ENCODE measurements around the gene EGLN3. TPM values are rescaled to one million over a fixed set of nuclear protein-coding genes. Genes with fewer than 3 reads are reported as not detected.

Gene EGLN3
- total RNA-seq, 2 experiments from 2014 or later: 0.07 to 0.48 TPM

GRCh38 chr14:33957993-33958392 lies 7.1 kb upstream of the EGLN3 start:
- intact Hi-C loops (cut with micrococcal nuclease): loop anchor here (10.0 kb wide), 1 partner anchor 267 kb away; no protein-coding TSS in a partner anchor
- H3K36me3 Mint-ChIP-seq (ENCODE audit: low read depth): no peaks in the 10 kb centered on the region
- H3K27me3 Mint-ChIP-seq (ENCODE audit: low read depth): peaks cover 16% of the 10 kb centered on the region
- H3K27ac Mint-ChIP-seq: no peak overlapping the region
- H3K9me3 Mint-ChIP-seq: no peaks in the 10 kb centered on the region
- H3K4me3 Mint-ChIP-seq: no peak overlapping the region
- DNase-seq: no peak
- no peaks in the 10 kb centered on the region for H3K4me1 Mint-ChIP-seq (ENCODE audit: low read depth)
- CTCF ChIA-PET: no interaction called here

DNA sequence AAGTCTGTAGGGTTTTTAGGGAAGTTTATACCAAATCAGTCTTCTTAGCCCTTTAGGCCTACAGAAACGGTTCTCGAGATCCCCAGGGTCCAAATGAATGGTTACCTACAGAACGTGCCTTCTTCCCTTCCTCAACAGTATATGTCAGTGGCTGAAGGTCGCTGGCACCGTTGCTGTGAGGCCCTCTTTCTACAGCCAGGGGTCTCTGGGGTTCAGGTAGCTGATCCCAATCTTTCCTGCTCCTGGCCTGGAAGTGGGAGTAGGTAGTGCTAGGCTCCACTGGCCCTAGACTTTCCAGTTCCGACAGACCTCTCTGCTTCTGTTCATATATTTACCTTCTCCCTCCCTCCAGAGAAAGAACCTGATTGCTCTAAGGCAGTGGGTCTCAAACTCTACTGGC lies 6.4 kb upstream of the EGLN3 start:
- no peak for DNase-seq
- H3K27ac Mint-ChIP-seq: no peak overlapping the region
- H3K27me3 Mint-ChIP-seq (ENCODE audit: low read depth): peaks cover 21% of the 10 kb centered on the region
- CTCF ChIA-PET: no interaction called here
- H3K9me3 Mint-ChIP-seq: no peaks in the 10 kb centered on the region
- no peaks in the 10 kb centered on the region for H3K36me3 Mint-ChIP-seq (ENCODE audit: low read depth)
- no peak overlapping the region for H3K4me3 Mint-ChIP-seq
- no peaks in the 10 kb centered on the region for H3K4me1 Mint-ChIP-seq (ENCODE audit: low read depth)
- intact Hi-C loops (cut with micrococcal nuclease): loop anchor here (10.0 kb wide), 1 partner anchor 268 kb away; no protein-coding TSS in a partner anchor

GRCh38 chr14:33956640-33957039 lies 5.8 kb upstream of the EGLN3 start:
- H3K27ac Mint-ChIP-seq: no peak overlapping the region
- H3K9me3 Mint-ChIP-seq: no peaks in the 10 kb centered on the region
- no peak overlapping the region for H3K4me3 Mint-ChIP-seq
- peaks cover 25% of the 10 kb centered on the region for H3K27me3 Mint-ChIP-seq (ENCODE audit: low read depth)
- intact Hi-C loops (cut with micrococcal nuclease): loop anchor here (10.0 kb wide), 1 partner anchor 268 kb away; no protein-coding TSS in a partner anchor
- H3K36me3 Mint-ChIP-seq (ENCODE audit: low read depth): no peaks in the 10 kb centered on the region
- CTCF ChIA-PET: no interaction called here
- peaks cover under 1% of the 10 kb centered on the region for H3K4me1 Mint-ChIP-seq (ENCODE audit: low read depth)
- DNase-seq: no peak

DNA sequence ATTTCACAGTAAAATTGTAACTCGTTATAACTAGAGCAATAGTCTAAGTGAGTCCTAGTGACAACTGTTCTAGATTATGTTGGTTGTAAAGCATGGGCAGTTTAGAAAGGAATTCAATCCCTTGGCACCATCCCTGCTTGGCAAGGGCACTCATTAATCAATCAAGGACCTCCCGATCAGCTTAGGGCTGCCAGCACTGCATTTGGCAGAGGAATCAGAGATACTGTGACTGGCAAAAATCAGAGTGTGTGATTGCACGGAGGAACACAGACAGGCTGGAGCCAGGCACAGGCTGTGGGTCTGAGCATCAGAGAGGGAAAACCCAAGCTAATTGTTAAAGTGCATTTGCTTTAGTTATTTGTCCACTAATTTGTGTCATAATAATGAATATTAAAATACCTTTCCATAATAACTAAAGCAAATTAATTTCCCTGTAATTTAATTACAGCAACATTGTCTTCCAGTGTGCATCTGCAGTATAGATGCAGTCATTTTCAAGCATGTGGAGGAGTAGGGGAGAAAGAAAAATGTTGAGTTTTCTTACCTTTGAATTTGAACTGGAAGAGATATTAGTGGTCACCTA lies 3.2 kb upstream of the EGLN3 start:
- Mint-ChIP-seq H3K27ac (no peak overlapping the region), H3K4me1 (ENCODE audit: low read depth) (peaks cover 6% of the 10 kb centered on the region), H3K4me3 (no peak overlapping the region), H3K9me3 (no peaks in the 10 kb centered on the region), H3K36me3 (ENCODE audit: low read depth) (no peaks in the 10 kb centered on the region), H3K27me3 (ENCODE audit: low read depth) (peaks cover 44% of the 10 kb centered on the region)
- CTCF ChIA-PET: no interaction called here
- intact Hi-C loops (cut with micrococcal nuclease): loop anchor here (10.0 kb wide), 1 partner anchor 271 kb away; no protein-coding TSS in a partner anchor
- DNase-seq: no peak

- peaks cover 6% of the 10 kb centered on the region for H3K4me1 Mint-ChIP-seq (ENCODE audit: low read depth)
- no peaks in the 10 kb centered on the region for H3K9me3 Mint-ChIP-seq
- no peak overlapping the region for H3K4me3 Mint-ChIP-seq
- CTCF ChIA-PET: no interaction called here
- no peaks in the 10 kb centered on the region for H3K36me3 Mint-ChIP-seq (ENCODE audit: low read depth)
- DNase-seq: no peak
- peaks cover 47% of the 10 kb centered on the region for H3K27me3 Mint-ChIP-seq (ENCODE audit: low read depth)
- intact Hi-C loops (cut with micrococcal nuclease): loop anchor here (10.0 kb wide), 1 partner anchor 272 kb away; no protein-coding TSS in a partner anchor
- no peak overlapping the region for H3K27ac Mint-ChIP-seq
Observed at GRCh38 chr14:33952541-33952940, 1.7 kb upstream of the EGLN3 start.

DNA sequence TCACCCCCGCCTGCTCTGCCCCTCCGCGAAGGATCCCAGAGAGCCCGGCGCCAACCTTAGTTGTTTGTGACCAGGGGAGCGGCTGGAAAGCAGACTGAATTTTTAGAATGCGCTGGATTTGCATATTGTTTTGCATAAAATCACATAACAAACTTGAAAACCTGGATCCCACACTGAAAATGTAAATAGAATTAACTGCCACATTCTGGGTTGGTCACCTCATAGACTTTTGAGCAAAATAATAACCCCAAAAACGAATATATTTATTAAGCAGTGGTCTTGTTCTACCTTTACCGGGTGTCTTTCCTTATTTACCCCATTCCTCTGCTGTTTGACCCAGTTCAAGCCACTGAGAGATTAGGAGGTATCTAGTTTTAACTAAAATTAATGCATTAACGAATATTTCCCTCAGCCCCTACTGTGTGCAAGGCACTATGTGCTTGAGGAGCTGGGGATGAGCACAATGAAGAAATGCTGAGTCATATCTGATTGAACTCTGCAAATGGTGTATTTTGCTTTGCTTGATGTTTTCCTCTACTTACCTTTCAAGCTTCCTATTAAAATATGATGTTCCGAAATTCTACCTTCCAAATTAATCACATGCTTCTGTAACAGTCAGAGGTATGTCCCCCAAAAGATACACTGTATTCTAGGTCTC lies 438 bp upstream of the EGLN3 start:
- DNase-seq: no peak
- CTCF ChIA-PET: interaction anchor here (0.5 kb wide), 1 partner anchor 107 kb away, joined by 3 read pairs; no protein-coding TSS in a partner anchor
- H3K27ac Mint-ChIP-seq: no peak overlapping the region
- intact Hi-C loops (cut with micrococcal nuclease): loop anchor here (10.0 kb wide), 1 partner anchor 273 kb away; no protein-coding TSS in a partner anchor
- H3K27me3 Mint-ChIP-seq (ENCODE audit: low read depth): peaks cover 47% of the 10 kb centered on the region
- H3K4me3 Mint-ChIP-seq: peak overlapping the region; percentile 72
- no peaks in the 10 kb centered on the region for H3K9me3 Mint-ChIP-seq
- no peaks in the 10 kb centered on the region for H3K36me3 Mint-ChIP-seq (ENCODE audit: low read depth)
- H3K4me1 Mint-ChIP-seq (ENCODE audit: low read depth): peaks cover 7% of the 10 kb centered on the region

DNA sequence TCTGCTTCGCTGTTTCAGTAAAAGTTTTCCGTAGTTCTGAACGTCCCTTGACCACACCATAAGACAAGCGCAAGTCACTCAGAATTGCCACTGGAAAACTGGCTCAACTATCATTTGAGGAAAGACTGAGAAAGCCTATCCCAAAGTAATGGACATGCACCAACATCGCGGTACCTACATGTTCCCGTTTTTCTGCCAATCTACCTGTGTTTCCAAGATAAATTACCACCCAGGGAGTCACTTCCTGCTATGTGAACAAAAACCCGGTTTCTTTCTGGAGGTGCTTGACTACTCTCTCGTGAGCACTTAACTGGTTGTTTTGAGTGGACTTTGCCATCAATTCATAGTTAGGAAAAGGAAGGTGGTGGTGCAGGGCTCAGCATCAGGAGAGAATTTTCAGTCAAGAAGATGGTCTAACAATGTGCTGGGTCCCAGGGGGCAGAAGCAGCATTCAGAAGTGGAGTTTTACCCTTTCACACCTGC lies 1.4 kb downstream of the EGLN3 start:
- Mint-ChIP-seq H3K27me3 (ENCODE audit: low read depth) (peaks cover 44% of the 10 kb centered on the region), H3K4me1 (ENCODE audit: low read depth) (peaks cover 7% of the 10 kb centered on the region), H3K9me3 (no peaks in the 10 kb centered on the region), H3K4me3 (no peak overlapping the region), H3K36me3 (ENCODE audit: low read depth) (no peaks in the 10 kb centered on the region), H3K27ac (no peak overlapping the region)
- intact Hi-C loops (cut with micrococcal nuclease): loop anchor here (10.0 kb wide), 1 partner anchor 145 kb away; no protein-coding TSS in a partner anchor
- no peak for DNase-seq
- CTCF ChIA-PET: interaction anchor here (0.6 kb wide), 1 partner anchor 112 kb away, joined by 3 read pairs; no protein-coding TSS in a partner anchor

DNA sequence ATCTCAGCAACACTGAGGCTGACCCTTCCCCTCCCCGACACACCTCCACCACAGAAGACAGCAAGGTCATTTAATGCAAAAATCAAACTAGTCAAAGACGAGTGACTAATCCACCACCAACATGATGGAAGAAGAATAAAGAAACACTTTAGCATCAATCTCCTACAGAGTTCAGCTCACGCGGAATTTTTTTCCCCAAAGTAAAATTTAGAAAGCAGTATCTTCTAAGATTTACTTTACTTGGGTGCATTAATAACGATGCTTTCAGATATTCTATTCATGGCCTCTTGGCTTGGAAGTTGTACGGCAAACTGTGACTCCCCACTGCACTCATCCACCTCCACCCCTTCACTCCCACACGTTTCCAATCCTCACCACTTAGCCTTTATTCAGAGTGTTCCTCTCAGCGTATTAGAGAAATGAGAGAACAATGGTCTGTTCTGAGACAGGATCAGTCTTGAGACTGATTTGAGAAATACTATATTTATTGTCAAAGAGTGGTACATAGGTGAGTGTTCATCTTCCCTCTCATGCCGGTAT lies 1.9 kb downstream of the EGLN3 start:
- Mint-ChIP-seq H3K9me3 (no peaks in the 10 kb centered on the region), H3K27me3 (ENCODE audit: low read depth) (peaks cover 44% of the 10 kb centered on the region), H3K4me3 (no peak overlapping the region), H3K36me3 (ENCODE audit: low read depth) (no peaks in the 10 kb centered on the region), H3K4me1 (ENCODE audit: low read depth) (peaks cover 7% of the 10 kb centered on the region), H3K27ac (no peak overlapping the region)
- CTCF ChIA-PET: no interaction called here
- intact Hi-C loops (cut with micrococcal nuclease): loop anchor here (10.0 kb wide), 1 partner anchor 146 kb away; no protein-coding TSS in a partner anchor
- DNase-seq: no peak

GRCh38 chr14:33948145-33948868 lies 2.6 kb downstream of the EGLN3 start:
- CTCF ChIA-PET: no interaction called here
- intact Hi-C loops (cut with micrococcal nuclease): loop anchor here (10.0 kb wide), 1 partner anchor 146 kb away; no protein-coding TSS in a partner anchor
- no peaks in the 10 kb centered on the region for H3K36me3 Mint-ChIP-seq (ENCODE audit: low read depth)
- no peaks in the 10 kb centered on the region for H3K9me3 Mint-ChIP-seq
- no peak for DNase-seq
- no peak overlapping the region for H3K4me3 Mint-ChIP-seq
- H3K4me1 Mint-ChIP-seq (ENCODE audit: low read depth): peaks cover 7% of the 10 kb centered on the region
- peaks cover 40% of the 10 kb centered on the region for H3K27me3 Mint-ChIP-seq (ENCODE audit: low read depth)
- no peak overlapping the region for H3K27ac Mint-ChIP-seq

- intact Hi-C loops (cut with micrococcal nuclease): loop anchor here (10.0 kb wide), 1 partner anchor 148 kb away; no protein-coding TSS in a partner anchor
- Mint-ChIP-seq H3K4me3 (no peak overlapping the region), H3K36me3 (ENCODE audit: low read depth) (no peaks in the 10 kb centered on the region), H3K27me3 (ENCODE audit: low read depth) (peaks cover 32% of the 10 kb centered on the region), H3K4me1 (ENCODE audit: low read depth) (peaks cover 7% of the 10 kb centered on the region), H3K9me3 (no peaks in the 10 kb centered on the region), H3K27ac (no peak overlapping the region)
- no peak for DNase-seq
- CTCF ChIA-PET: no interaction called here
Observed at GRCh38 chr14:33946679-33947476, 4.0 kb downstream of the EGLN3 start.

- Mint-ChIP-seq H3K4me3 (no peak overlapping the region), H3K27ac (no peak overlapping the region), H3K4me1 (ENCODE audit: low read depth) (peaks cover 2% of the 10 kb centered on the region), H3K27me3 (ENCODE audit: low read depth) (peaks cover 20% of the 10 kb centered on the region), H3K36me3 (ENCODE audit: low read depth) (no peaks in the 10 kb centered on the region), H3K9me3 (no peaks in the 10 kb centered on the region)
- DNase-seq: no peak
- CTCF ChIA-PET: no interaction called here
- intact Hi-C loops (cut with micrococcal nuclease): loop anchor here (10.0 kb wide), 1 partner anchor 149 kb away; no protein-coding TSS in a partner anchor
Observed at GRCh38 chr14:33945210-33946088, 5.4 kb downstream of the EGLN3 start.

Measured in activated naive CD4-positive, alpha-beta T cell treated with anti-CD3 and anti-CD28 coated beads for 36 hours (primary cell).